Body of pancreas (tissue), 4 donors: Measurements from ENCODE around the gene GJA1. TPM values are rescaled to one million over a fixed set of nuclear protein-coding genes. Genes with fewer than 3 reads are reported as not detected.

ENCODE experiments used
- ATAC-seq: fragments of 150-250 bp; one replicate; pipeline ENCODE4 v1.9.1; 2016
- DNase-seq, 4 donors: peaks; one replicate each; pipeline ENCODE4 v3.0.0-alpha.2; 2019
- H3K27ac ChIP-seq, 4 donors: fragments of 200-600 bp; sonication (generic); 1 replicate in 3 of 4; 2 replicates in 1 of 4; pipeline versions ENCODE4 v1.5.1 to v1.6.1; 2016 to 2019; ENCODE audit warnings: mild to moderate bottlenecking in 1 of 4, mixed read lengths in 1 of 4, moderate library complexity in 1 of 4
- H3K27me3 ChIP-seq, 2 donors: fragments of 200-600 bp; sonication (generic); one replicate each; pipeline ENCODE4 v1.6.0; 2016; ENCODE audit warnings: mild to moderate bottlenecking in 1 of 2
- H3K36me3 ChIP-seq, 2 donors: fragments of 200-600 bp; sonication (generic); replicated peaks in 1 of 2; 2 replicates each; pipeline ENCODE4 v1.5.1; 2016; ENCODE audit warnings: low read depth in 2 of 2; ENCODE audit not compliant: insufficient read depth in 1 of 2
- H3K4me1 ChIP-seq: fragments of 200-600 bp; sonication (generic); one replicate; pipeline ENCODE4 v1.6.0; 2016
- H3K4me3 ChIP-seq, 2 donors: fragments of 200-600 bp; sonication (generic); 1 replicate in 1 of 2; 2 replicates in 1 of 2; pipeline ENCODE4 v1.5.1; 2016 to 2019
- H3K9me3 ChIP-seq, 3 donors: fragments of 200-600 bp; sonication (generic); 1 replicate in 2 of 3; 2 replicates in 1 of 3; pipeline ENCODE4 v1.5.1; 2016
- CTCF ChIP-seq, 7 experiments: fragments of 450-650 bp in 4 of 7; fragments of 200-600 bp in 3 of 7; sonication (generic) in 3 of 7; IDR thresholded peaks; one replicate each; pipeline ENCODE4 v1.5.1; 2016 to 2019; ENCODE audit warnings: antibody characterized with exemption in 7 of 7
- POLR2A ChIP-seq, 3 donors: fragments of 450-650 bp; IDR thresholded peaks; one replicate each; pipeline ENCODE4 v1.6.1; 2016; ENCODE audit warnings: antibody characterized with exemption in 3 of 3, mild to moderate bottlenecking in 2 of 3
- WGBS, 2 donors: methylation state at CpG; one replicate each; pipeline ENCODE4 v1.1.5; 2017; 5-methylcytosine and 5-hydroxymethylcytosine counted together
- intact Hi-C: fragments of 100-400 bp; cut with DNase I; formaldehyde crosslinking; loops from one replicate; pipeline ENCODE4 v1.15.1; 2023
- total RNA-seq, 2 donors: library from RNA; depleted of rRNA; stranded (reverse); fragments of >200 nt; gene quantifications; one replicate each; pipeline ENCODE4 v1.1.0, GENCODE V29; 2016

GJA1 gene
- total RNA-seq, 2 donors from 2014 or later, result 8.2 to 14.8 TPM

DNA sequence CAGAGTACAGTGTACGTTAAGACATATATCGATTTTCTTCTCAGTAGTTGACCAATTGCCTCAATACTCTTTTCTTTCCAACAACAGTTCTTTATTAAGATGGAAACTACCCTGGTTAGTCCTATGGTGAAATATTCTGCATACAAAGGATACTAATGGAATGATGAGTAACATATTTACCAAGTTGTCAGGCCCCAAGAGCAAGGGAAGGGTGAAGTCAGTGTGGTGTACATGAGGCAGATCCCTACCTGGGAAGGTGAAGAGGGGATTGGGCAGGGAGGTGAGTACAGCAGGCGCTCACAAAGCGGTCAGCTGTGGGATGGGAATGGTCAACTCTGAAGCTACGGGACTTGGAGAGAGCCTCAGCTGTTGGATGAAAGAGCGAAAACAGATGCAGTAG lies 29.7 kb downstream of the GJA1 start:
- 81 to 93% methylated on average over 6 of the region's 6 CpGs for WGBS, 2 donors
- ATAC-seq, result no peak
- Histone ChIP-seq H3K4me1 (no peaks in the 10 kb centered on the region), H3K9me3 (no peaks in the 10 kb centered on the region), H3K4me3 (no peak overlapping the region), H3K27me3 (no peaks in the 10 kb centered on the region), H3K27ac (no peak overlapping the region), H3K36me3 (no peaks in the 10 kb centered on the region)
- DNase-seq, result no peak
- TF ChIP-seq POLR2A (IDR thresholded peaks at IDR 0.05) (no peak), CTCF (IDR thresholded peaks at IDR 0.05) (no peak)
- intact Hi-C loops, result no loop called here

DNA sequence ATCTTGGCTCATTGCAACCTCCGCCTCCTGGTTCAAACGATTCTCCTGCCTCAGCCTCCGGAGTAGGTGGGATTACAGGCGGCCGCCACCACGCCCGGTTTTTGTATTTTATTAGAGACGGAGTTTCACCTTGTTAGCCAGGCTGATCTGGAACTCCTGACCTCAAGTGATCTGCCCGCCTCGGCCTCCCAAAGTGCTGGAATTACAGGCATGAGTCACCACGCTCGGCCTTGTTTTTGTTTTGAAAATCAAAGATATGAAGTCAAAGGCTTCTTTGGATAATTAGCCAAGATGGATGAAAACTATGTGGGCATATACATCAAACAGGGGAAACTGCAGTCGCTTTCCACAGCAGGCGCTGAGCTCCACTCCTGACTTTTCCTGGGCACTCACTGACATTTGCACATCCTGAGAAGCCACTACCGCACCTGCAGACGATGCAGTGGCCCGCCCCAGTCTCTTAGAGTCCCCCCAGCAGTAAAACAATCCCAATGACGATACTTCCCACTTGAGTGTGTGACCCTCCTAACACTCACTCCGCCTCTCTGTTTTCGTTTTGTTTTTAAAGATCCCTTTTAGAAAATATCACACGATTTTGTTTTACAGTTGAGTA lies 44.1 kb downstream of the GJA1 start:
- TF ChIP-seq CTCF (IDR thresholded peaks at IDR 0.05) (no peak), POLR2A (IDR thresholded peaks at IDR 0.05) (no peak)
- Histone ChIP-seq H3K4me3 (no peak overlapping the region), H3K27me3 (no peaks in the 10 kb centered on the region), H3K36me3 (no peaks in the 10 kb centered on the region), H3K4me1 (no peaks in the 10 kb centered on the region), H3K9me3 (no peaks in the 10 kb centered on the region), H3K27ac (no peak overlapping the region)
- ATAC-seq (no peak), DNase-seq (no peak)
- whole genome bisulfite sequencing, 2 donors, result 85 to 92% methylated on average over 21 of the region's 21 CpGs
- intact Hi-C loops, result no loop called here

- no peak for TF ChIP-seq CTCF (IDR thresholded peaks at IDR 0.05)
- no peak for TF ChIP-seq POLR2A (IDR thresholded peaks at IDR 0.05)
- H3K4me3 ChIP-seq, result no peak overlapping the region
- no peaks in the 10 kb centered on the region for H3K27me3 ChIP-seq
- intact Hi-C loops, result no loop called here
- H3K27ac ChIP-seq, result no peak overlapping the region
- 83 to 86% methylated on average over 18 of the region's 18 CpGs for WGBS, 2 donors
- no peak for ATAC-seq
- DNase-seq, result no peak
- H3K36me3 ChIP-seq, result no peaks in the 10 kb centered on the region
- H3K4me1 ChIP-seq, result no peaks in the 10 kb centered on the region
- H3K9me3 ChIP-seq, result no peaks in the 10 kb centered on the region
Measured at GRCh38 chr6:121480099-121480713, 44.8 kb downstream of the GJA1 start.

DNA sequence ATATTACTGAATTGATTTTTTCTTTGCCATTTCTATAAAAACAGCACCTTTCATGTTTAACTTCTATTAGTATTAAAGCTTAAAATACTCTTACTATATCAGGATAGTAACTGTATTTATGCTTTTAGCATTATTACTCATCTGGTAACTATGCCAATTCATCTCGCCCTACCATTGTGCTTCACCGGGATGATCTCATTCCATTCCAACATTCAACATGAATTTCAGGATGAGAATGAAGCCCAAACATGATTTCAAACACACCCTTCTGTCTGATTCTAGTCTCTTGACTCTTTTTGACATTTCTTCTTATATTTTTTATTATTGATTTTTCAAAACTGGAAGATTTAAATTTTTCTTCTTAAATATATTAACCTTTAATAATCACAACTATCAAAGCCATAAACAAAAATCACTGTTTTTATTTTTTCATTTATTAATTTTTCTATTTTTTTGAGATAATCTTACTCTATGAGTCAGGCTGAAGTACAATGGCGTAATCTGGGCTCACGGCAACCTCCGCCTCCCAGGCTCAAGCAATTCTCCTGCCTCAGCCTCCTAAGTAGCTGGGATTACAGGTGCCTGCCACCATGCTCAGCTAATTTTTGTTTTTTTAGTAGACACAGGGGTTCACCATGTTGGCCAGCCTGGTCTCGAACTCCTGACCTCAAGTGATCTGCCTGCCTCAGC lies 46.7 kb downstream of the GJA1 start:
- no peak for ATAC-seq
- no peak for TF ChIP-seq POLR2A (IDR thresholded peaks at IDR 0.05)
- TF ChIP-seq CTCF (IDR thresholded peaks at IDR 0.05), result no peak

More for the DNA sequence above, 46.7 kb downstream of the GJA1 start:
- 87 to 93% methylated on average over 6 of the region's 6 CpGs for WGBS, 2 donors
- H3K4me3 ChIP-seq, result no peak overlapping the region
- intact Hi-C loops, result no loop called here
- H3K9me3 ChIP-seq, result no peaks in the 10 kb centered on the region
- no peak for DNase-seq
- H3K36me3 ChIP-seq, result no peaks in the 10 kb centered on the region
- no peaks in the 10 kb centered on the region for H3K27me3 ChIP-seq
- H3K4me1 ChIP-seq, result no peaks in the 10 kb centered on the region
- H3K27ac ChIP-seq, result no peak overlapping the region
